Common myeloid progenitor, CD34-positive (primary cell): ENCODE measurements around the gene VASP. TPM values are rescaled to one million over a fixed set of nuclear protein-coding genes. Genes with fewer than 3 reads are reported as not detected.

Experiments
- CTCF ChIA-PET: fragments of 350-600 bp; sonication (Branson Sonifier 250); formaldehyde crosslinking; loops from one replicate; lab custom pipeline; 2021; ENCODE audit warnings: antibody characterized with exemption; lab: Charles Lee
- POLR2A ChIA-PET: fragments of 350-600 bp; sonication (Branson Sonifier 250); formaldehyde crosslinking; loops from one replicate; lab custom pipeline; 2021; ENCODE audit warnings: antibody characterized with exemption; lab: Charles Lee
- DNase-seq, 3 donors: peaks; one replicate each; pipeline versions ENCODE4 v3.0.0 to v3.0.0-alpha.2; 2013
- H3K27ac ChIP-seq, 2 experiments: 1 replicate in 1 of 2; 2 replicates in 1 of 2; pipeline ENCODE4 v1.7.0; 2013; ENCODE audit warnings: inconsistent platforms in 2 of 2, low read length in 2 of 2, mild to moderate bottlenecking in 2 of 2, low read depth in 1 of 2, moderate library complexity in 1 of 2; ENCODE audit not compliant: severe bottlenecking in 2 of 2, insufficient read depth in 1 of 2, poor library complexity in 1 of 2
- H3K27me3 ChIP-seq, 5 experiments: replicated peaks in 2 of 5; 1 replicate in 3 of 5; 2 replicates in 2 of 5; pipeline versions ENCODE4 v1.6.1 to v1.7.0; 2013; ENCODE audit warnings: low read length in 4 of 5, mild to moderate bottlenecking in 2 of 5, moderate library complexity in 2 of 5, inconsistent platforms in 1 of 5; ENCODE audit not compliant: insufficient read depth in 5 of 5, control insufficient read depth in 4 of 5
- H3K36me3 ChIP-seq, 4 experiments: 1 replicate in 2 of 4; 2 replicates in 2 of 4; pipeline versions ENCODE4 v1.6.1 to v1.7.0; 2013; ENCODE audit warnings: low read length in 3 of 4, control low read depth in 1 of 4, mild to moderate bottlenecking in 1 of 4; ENCODE audit not compliant: control insufficient read depth in 4 of 4, insufficient read depth in 4 of 4
- H3K4me1 ChIP-seq, 4 experiments: 1 replicate in 3 of 4; 2 replicates in 1 of 4; pipeline versions ENCODE4 v1.6.1 to v1.7.1; 2013; ENCODE audit warnings: low read length in 3 of 4, mild to moderate bottlenecking in 3 of 4, control low read depth in 1 of 4, inconsistent platforms in 1 of 4, moderate library complexity in 1 of 4; ENCODE audit not compliant: control insufficient read depth in 4 of 4, insufficient read depth in 4 of 4; ENCODE audit errors: control extremely low read depth in 1 of 4
- H3K4me3 ChIP-seq, 7 experiments: 1 replicate in 4 of 7; 2 replicates in 3 of 7; pipeline versions ENCODE4 v1.5.1 to v1.7.0; 2013; ENCODE audit warnings: mild to moderate bottlenecking in 7 of 7, low read length in 6 of 7, moderate library complexity in 6 of 7, inconsistent platforms in 2 of 7, low read depth in 2 of 7, control low read depth in 1 of 7; ENCODE audit not compliant: insufficient read depth in 4 of 7, control insufficient read depth in 1 of 7; ENCODE audit errors: extremely low read depth in 1 of 7
- H3K9me3 ChIP-seq, 5 experiments: 1 replicate in 4 of 5; 2 replicates in 1 of 5; pipeline versions ENCODE4 v1.6.1 to v1.7.1; 2013; ENCODE audit warnings: low read length in 4 of 5, mild to moderate bottlenecking in 2 of 5, inconsistent platforms in 1 of 5, low read depth in 1 of 5, moderate library complexity in 1 of 5; ENCODE audit not compliant: control insufficient read depth in 4 of 5, insufficient read depth in 2 of 5; ENCODE audit errors: control extremely low read depth in 1 of 5
- WGBS: methylation state at CpG from one replicate; pipeline ENCODE4 v1.1.5; 2013; ENCODE audit not compliant: insufficient coverage; 5-methylcytosine and 5-hydroxymethylcytosine counted together
- polyA plus RNA-seq: library from polyadenylated mRNA; unstranded; fragments of 120-200 nt; gene quantifications from one replicate; pipeline ENCODE4 v1.2.1, GENCODE V29; 2013

VASP gene
- polyA plus RNA-seq, result 73.7 TPM

- Histone ChIP-seq H3K27ac (peak within 1 kb of the TSS; percentile 64 to 86), H3K9me3 (no peaks in the 10 kb centered on the region), H3K36me3 (no peaks in the 10 kb centered on the region), H3K27me3 (no peaks in the 10 kb centered on the region), H3K4me1 (peaks cover 5 to 55% (median 34%) of the 10 kb centered on the region in 4 experiments), H3K4me3 (peak within 1 kb of the TSS; percentile 87 to 97 (median 92))
- 0% methylated on average over 38 of the region's 65 CpGs for WGBS
- POLR2A ChIA-PET, result no interaction called here
- CTCF ChIA-PET, result interaction anchor here (1.2 to 1.5 kb wide), 2 partner anchors 13 to 68 kb away, joined by 3 to 5 read pairs; no protein-coding TSS in a partner anchor
- DNase-seq, result peak; percentile 88 to 95 (median 94)
Observed at GRCh38 chr19:45506989-45507871, at the start of gene VASP. TSS of gene VASP (plus strand) at chr19:45507479. CDS start at chr19:45507772, 293 bp downstream.

GRCh38 chr19:45457776-45458175 lies 49.5 kb upstream of the VASP start:
- Histone ChIP-seq H3K36me3 (no peaks in the 10 kb centered on the region), H3K9me3 (no peaks in the 10 kb centered on the region), H3K4me3 (no peak overlapping the region), H3K4me1 (peaks cover 0 to 27% (median 22%) of the 10 kb centered on the region in 4 experiments), H3K27me3 (peaks cover 0 to 2% (median 0%) of the 10 kb centered on the region in 5 experiments), H3K27ac (no peak overlapping the region)
- POLR2A ChIA-PET, result interaction anchor here (1.4 to 2.4 kb wide), 2 partner anchors 10 to 17 kb away, joined by 9 to 12 read pairs; partner anchors contain the start of gene FOSB
- CTCF ChIA-PET, result interaction anchor here (1.2 to 1.5 kb wide), 2 partner anchors 10 to 12 kb away, joined by 3 to 14 read pairs; partner anchors contain the start of gene FOSB
- DNase-seq, result no peak

- POLR2A ChIA-PET, result interaction anchor here (0.6 to 1.3 kb wide), 2 partner anchors 14 to 15 kb away, joined by 3 to 5 read pairs; no protein-coding TSS in a partner anchor
- Histone ChIP-seq H3K36me3 (no peaks in the 10 kb centered on the region), H3K4me3 (no peak overlapping the region), H3K4me1 (peaks cover 0 to 16% (median 13%) of the 10 kb centered on the region in 4 experiments), H3K9me3 (no peaks in the 10 kb centered on the region), H3K27ac (no peak overlapping the region), H3K27me3 (peaks cover 0 to 9% (median 0%) of the 10 kb centered on the region in 5 experiments)
- WGBS, result 76% methylated on average over 5 of the region's 8 CpGs
- no peak for DNase-seq
- CTCF ChIA-PET, result interaction anchor here (0.6 to 9.3 kb wide), 4 partner anchors 13 to 18 kb away, joined by 3 to 75 read pairs (median 4); no protein-coding TSS in a partner anchor
Observed at GRCh38 chr19:45460807-45461347, 46.4 kb upstream of the VASP start.

- DNase-seq, result no peak
- H3K9me3 ChIP-seq, result no peaks in the 10 kb centered on the region
- ChIA-PET POLR2A (interaction anchor here (1.3 kb wide), 1 partner anchor 12 kb away, joined by 5 read pairs; no protein-coding TSS in a partner anchor), CTCF (interaction anchor here (0.9 to 9.3 kb wide), 5 partner anchors 10 to 22 kb away, joined by 3 to 75 read pairs (median 4); no protein-coding TSS in a partner anchor)
- peaks cover 0 to 9% (median 6%) of the 10 kb centered on the region in 4 experiments for H3K4me1 ChIP-seq
- no peak overlapping the region for H3K4me3 ChIP-seq
- WGBS, result 86% methylated on average over 1 of the region's 4 CpGs
- no peak overlapping the region for H3K27ac ChIP-seq
- H3K36me3 ChIP-seq, result no peaks in the 10 kb centered on the region
- H3K27me3 ChIP-seq, result peaks cover 0 to 13% (median 0%) of the 10 kb centered on the region in 5 experiments
Observed at GRCh38 chr19:45462174-45462573, 45.1 kb upstream of the VASP start.

- peaks cover 0 to 14% (median 9%) of the 10 kb centered on the region in 4 experiments for H3K4me1 ChIP-seq
- POLR2A ChIA-PET, result no interaction called here
Observed at GRCh38 chr19:45463241-45463640, 44.0 kb upstream of the VASP start.

GRCh38 chr19:45464274-45464673 lies 43.0 kb upstream of the VASP start:
- ChIA-PET POLR2A (interaction anchor here (2.9 kb wide), 1 partner anchor 8 kb away, joined by 14 read pairs; no protein-coding TSS in a partner anchor), CTCF (interaction anchor here (1.0 to 9.3 kb wide), 4 partner anchors 8 to 25 kb away, joined by 3 to 75 read pairs (median 30); no protein-coding TSS in a partner anchor)
- H3K4me3 ChIP-seq, result no peak overlapping the region
- H3K4me1 ChIP-seq, result peaks cover 0 to 22% (median 9%) of the 10 kb centered on the region in 4 experiments
- peaks cover 0 to 13% (median 0%) of the 10 kb centered on the region in 5 experiments for H3K27me3 ChIP-seq
- WGBS, result no CpG with 5 or more reads among the region's 2 CpGs
- H3K27ac ChIP-seq, result no peak overlapping the region
- DNase-seq, result no peak
- H3K9me3 ChIP-seq, result no peaks in the 10 kb centered on the region
- H3K36me3 ChIP-seq, result peaks cover 0 to 7% (median 0%) of the 10 kb centered on the region in 4 experiments

More at GRCh38 chr19:45463241-45463640, 44.0 kb upstream of the VASP start:
- Histone ChIP-seq H3K27me3 (peaks cover 0 to 13% (median 0%) of the 10 kb centered on the region in 5 experiments), H3K4me3 (no peak overlapping the region), H3K9me3 (no peaks in the 10 kb centered on the region), H3K36me3 (peaks cover 0 to under 1% (median 0%) of the 10 kb centered on the region in 4 experiments), H3K27ac (no peak overlapping the region)
- no peak for DNase-seq
- WGBS, result 79% methylated on average over 3 of the region's 4 CpGs
- CTCF ChIA-PET, result interaction anchor here (0.7 to 9.3 kb wide), 2 partner anchors 16 to 23 kb away, joined by 4 to 75 read pairs; no protein-coding TSS in a partner anchor
